ENCODE data around the gene DDX42. TPM values are rescaled to one million over a fixed set of nuclear protein-coding genes. Genes with fewer than 3 reads are reported as not detected.
A peak's percentile ranks its signal among the peaks of the same experiment; 100 is the strongest.

DDX42 gene
- 56.1 TPM for total RNA-seq

DNA sequence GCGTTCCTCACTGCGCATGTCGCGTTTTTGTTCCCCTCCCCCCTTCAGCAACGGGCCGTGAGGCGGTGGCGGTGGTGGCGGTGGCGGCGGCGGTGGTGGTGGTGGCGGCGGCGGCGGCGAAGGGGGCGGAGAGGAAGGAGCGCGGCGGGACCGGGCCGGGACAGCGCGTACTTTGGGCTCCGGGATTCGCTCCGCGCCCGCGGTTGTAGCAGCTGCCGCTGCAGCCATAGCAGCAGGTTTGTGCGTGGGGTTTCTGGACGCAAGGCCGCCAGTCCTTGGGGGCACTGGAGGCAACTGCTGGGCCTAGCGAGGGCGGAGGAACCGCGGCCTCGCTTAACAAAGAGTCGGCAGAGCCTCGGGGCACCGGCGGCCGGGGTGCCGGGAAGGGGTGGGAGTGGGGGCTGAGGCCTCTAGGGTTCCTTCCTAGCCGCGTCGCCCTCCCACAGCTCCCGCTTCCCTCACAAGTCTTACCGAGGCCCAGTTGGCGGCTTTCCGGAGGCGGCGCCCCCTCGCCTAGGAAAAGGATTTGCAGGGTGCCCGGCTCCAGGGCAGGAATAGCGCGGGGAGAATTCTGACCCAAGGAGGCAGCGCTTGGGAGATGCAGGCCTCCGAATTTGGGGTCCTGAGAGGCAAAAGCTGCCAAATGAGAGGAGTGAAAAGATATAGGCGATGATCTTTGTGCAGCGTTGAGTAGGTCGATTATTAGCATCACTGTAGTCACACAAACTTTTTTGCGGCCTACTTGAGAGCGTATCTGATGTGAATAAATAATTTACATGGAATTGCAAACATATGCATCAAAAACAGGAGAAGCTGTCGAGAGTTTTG lies at the start of gene DDX42:
Gene DDX42 (plus strand): TSS at position 30 of the 828 bp plus-strand sequence. CDS start 12,880 bp downstream, outside the sequence.
- ATAC-seq, result peak; percentile 5

DNA sequence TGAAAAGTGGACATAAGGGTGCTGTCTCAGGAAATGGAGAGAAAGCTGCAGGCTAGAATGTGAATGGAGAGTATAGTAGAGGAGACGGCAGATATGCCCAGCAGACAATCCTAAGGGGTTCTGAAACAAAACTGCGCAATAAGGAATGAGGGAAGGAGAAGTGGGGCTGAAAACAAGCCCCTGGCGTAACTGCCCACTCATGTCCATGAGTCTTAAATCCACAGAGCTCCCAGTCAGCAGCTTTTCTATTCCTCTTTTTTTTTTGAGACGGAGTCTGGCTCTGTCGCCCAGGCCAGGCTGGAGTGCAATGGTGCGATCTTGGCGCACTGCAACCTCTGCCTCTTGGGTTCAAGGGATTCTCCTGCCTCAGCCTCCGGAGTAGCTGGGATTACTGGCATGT lies 38.3 kb upstream of the DDX42 start:
- ATAC-seq, result no peak

- no peak for ATAC-seq
Measured at GRCh38 chr17:63740464-63741142, 33.4 kb upstream of the DDX42 start.

GRCh38 chr17:63741143-63741407 lies 32.9 kb upstream of the DDX42 start:
- ATAC-seq, result no peak

GRCh38 chr17:63741408-63742173 lies 32.4 kb upstream of the DDX42 start, which contains the start of gene STRADA:
Gene STRADA, minus strand, starts transcription at chr17:63741799. Its CDS starts 13,430 bp downstream, at chr17:63728369.
- peak; percentile 98 for ATAC-seq

- ATAC-seq, result no peak
Measured at GRCh38 chr17:63751806-63752205, 22.2 kb upstream of the DDX42 start.

- ATAC-seq, result no peak
Measured at GRCh38 chr17:63752707-63753106, 21.3 kb upstream of the DDX42 start.

GRCh38 chr17:63753215-63753614 lies 20.8 kb upstream of the DDX42 start:
- ATAC-seq, result no peak

GRCh38 chr17:63754046-63754445 lies 19.9 kb upstream of the DDX42 start:
- no peak for ATAC-seq

GRCh38 chr17:63758428-63758827 lies 15.5 kb upstream of the DDX42 start:
- no peak for ATAC-seq

- no peak for ATAC-seq
Measured at GRCh38 chr17:63760771-63761539, 13.0 kb upstream of the DDX42 start.

DNA sequence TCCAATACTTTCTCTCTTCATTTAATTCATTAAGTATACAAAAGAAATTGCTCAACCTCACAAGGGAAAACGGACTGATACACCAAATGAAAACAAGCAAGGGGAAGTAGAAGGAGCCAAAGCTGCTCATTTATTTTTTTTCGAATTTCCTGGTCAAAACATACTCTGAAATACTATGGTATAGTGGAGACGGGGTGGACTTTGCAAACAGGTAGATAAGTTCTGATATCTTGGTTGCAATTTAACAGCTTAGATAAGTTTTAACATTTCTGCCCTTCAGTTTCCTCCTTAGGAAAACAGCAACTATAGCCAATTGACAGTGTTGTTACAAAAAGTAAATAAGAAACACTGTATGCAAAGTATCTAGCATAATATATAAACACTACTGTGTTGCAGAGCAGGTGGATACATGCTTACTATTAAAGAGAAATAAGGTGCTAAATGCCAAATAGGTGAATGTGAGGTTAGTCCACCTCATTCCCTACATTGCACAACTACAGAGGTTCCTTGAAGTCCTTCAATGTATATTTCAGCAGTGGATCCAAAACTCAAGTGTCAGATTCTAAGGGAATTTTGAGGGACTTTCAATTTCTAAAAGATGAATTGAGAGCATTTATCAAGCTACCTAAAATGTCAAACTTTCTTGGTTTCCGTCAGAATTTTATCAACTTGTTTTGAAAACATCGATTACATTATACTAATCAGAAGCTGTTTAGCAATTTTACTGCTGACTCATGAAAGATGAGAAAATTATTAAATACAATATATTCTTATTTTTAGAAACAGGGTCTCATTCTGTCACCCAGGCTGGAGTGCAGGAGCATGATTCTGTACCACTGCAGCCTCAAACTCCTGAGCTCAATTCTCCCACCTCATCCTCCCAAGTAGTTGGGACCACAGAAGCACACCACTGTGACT lies 11.6 kb upstream of the DDX42 start:
- ATAC-seq, result no peak

DNA sequence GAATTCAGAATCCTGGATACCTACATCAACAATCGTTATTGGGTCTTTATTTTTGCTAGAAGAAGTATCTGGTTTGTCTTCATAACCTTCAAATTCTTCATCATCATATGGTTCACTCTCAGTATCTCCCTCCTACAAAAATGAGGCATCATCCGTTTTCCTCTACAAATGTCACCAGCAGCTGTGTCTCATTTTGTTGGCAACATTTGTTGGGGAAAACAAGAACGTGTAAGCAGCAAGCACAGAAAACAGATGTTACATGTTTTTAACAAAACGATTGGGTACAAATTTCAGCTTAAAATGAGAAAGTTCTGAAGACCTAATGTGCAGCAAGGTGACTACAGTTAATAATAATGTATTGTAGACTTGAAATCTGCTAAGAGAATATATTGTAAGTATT lies 9.3 kb upstream of the DDX42 start:
- ATAC-seq, result no peak

DNA sequence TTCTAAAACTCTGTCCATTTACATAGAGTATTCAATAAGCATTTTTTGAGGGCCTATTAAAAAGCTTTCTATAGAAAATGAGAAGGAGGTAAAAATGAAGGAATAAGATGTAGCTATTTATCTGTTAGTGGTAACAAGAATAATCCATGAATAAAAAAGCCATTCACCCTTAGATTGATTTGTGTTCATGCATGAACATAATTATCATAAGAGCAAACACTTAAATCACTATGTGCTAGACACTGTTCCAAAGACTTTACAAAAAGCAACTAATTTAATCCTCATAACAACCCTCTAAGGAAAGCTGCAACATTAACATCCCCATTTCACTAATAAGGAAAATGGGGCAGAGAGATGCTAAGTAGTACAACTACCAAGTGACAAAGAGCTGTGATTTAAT lies 7.2 kb upstream of the DDX42 start:
- no peak for ATAC-seq

DNA sequence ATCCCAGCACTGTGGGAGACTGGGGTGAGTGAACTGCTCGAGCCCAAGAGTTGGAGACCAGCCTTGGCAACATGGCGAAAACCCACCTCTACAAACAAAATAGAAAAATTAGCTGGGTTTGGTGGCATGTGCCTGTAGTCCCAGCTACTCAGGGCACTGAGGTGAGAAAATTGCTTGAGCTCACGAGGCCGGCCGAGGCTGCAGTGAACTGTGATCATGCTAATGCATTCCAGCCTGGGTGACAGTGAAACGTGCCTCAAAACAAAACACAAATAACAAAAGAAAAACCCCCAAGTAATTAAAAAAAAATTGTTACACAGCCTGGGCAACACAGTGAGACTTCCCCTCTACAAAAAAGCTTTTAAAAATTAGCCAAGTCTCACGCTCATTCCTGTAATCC lies 5.5 kb upstream of the DDX42 start:
- no peak for ATAC-seq

DNA sequence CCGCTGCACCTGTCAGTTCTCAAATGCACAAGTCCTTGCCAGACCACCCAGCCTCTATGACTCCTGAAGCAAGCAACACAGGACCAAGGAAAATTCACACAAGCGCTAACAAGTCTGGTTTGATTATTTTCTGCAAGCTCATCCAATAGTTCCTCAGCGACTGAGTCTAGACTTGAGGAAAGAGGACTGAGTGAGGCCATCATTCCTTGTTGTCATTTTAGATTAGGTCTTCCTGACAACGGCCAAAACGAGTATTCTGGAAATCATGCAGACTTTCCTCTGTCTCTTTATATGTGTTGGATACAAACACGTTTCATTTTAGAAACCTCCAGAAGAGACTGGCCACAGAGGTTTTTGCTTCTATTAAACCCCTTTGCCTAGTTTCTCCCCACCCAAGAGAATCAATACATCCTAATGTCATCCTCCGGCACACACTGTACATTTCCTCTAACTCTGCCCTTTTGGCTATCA lies 1.1 kb upstream of the DDX42 start:
- no peak for ATAC-seq

GRCh38 chr17:63773272-63774140 lies 464 bp upstream of the DDX42 start, which contains the start of gene CCDC47:
Gene CCDC47, minus strand, starts transcription at chr17:63773597. Its CDS starts 7,422 bp downstream, at chr17:63766175.
- ATAC-seq, result peak; percentile 96

GRCh38 chr17:63774969-63775265 lies 947 bp downstream of the DDX42 start:
- no peak for ATAC-seq

DNA sequence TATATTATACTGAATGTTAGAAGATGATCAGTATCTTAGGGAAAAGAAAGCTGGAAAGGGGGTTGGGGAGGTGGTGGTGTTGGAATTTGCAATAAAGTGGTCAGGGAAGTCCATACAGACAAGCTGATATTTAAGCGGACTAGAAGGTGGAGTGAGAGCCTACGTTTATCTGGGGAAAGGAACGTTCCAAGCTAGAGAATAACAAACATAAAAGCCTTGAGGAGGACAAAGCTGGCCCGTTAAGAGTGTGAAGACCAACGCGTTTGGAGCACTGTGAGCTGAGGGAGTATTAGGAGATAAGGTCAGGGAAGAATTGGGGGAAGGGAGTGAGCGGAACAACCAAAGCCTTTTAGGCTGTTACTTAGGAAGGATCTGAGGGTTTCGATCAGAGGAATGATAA lies 1.4 kb downstream of the DDX42 start:
- ATAC-seq, result no peak

DNA sequence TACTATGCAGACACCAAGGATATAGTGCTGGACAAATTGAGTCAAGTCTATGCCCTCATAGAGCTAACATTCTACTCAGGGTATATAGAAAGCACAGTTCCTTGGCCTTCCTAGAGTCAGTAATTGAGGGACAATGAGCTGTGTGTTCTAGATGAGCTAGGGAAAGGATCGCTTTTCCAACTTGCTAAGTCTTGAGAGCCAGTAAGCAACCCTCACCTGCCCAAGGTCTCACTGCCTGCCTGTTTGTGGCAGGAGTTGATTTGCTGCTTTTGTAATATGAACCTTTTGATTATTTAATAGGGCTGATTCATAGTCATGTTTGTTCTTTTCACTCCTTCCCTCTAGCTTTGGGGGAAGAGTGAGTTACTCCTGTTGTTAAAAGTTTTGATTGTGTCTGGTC lies 6.5 kb downstream of the DDX42 start:
- ATAC-seq, result peak; percentile 74
